NCI-H1105 treated with DMSO at 0.1 percent for 48 hours (cell line): Measurements from ENCODE around the gene IL24.

Experiments
- DNase-seq: peaks from one replicate; lab custom pipeline; 2025; lab: John Stamatoyannopoulos, UW

The IL24 gene

GRCh38 chr1:206880314-206880713 is 16.9 kb upstream of the IL24 start:
- no peak for DNase-seq

DNA sequence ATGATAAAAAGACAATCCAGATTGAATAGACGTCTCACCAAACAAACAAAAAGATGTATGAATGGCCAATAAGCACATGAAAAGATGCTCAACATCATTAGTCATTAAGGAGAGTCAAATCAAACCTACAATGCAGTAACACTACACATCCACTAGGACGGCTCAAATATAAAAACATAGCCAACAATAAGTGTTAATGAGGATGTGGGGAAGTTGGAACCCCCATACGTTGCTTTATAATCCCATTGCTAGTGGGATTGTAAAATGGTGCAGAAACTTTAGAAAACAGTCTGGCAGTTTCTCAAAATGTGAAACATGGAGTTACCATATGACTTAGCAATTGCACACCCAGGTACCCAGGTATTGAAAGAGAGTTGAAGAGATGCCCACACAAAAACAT is 14.7 kb upstream of the IL24 start:
- DNase-seq = no peak

GRCh38 chr1:206883160-206883559 is 14.1 kb upstream of the IL24 start:
- no peak for DNase-seq

DNA sequence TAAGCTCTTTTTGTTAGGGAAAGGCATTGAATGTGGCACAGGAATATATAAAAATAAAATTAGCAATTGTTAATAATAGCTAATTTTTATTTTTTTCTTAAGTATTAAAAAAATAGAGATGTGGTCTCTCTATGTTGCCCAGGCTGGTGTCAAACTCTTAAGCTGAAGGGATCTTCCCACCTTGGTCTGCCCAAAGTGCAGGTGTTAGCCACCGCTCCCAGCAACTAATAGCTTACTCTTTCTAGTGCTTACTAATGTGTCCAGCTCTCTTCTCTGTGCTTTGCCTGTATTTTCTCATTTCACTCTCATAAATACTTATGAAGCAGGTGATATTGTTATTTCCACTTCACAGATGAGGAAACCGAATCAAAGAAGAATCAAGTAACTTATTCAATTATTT is 13.4 kb upstream of the IL24 start:
- DNase-seq = no peak

GRCh38 chr1:206885341-206886060 is 11.7 kb upstream of the IL24 start:
- DNase-seq = no peak

DNA sequence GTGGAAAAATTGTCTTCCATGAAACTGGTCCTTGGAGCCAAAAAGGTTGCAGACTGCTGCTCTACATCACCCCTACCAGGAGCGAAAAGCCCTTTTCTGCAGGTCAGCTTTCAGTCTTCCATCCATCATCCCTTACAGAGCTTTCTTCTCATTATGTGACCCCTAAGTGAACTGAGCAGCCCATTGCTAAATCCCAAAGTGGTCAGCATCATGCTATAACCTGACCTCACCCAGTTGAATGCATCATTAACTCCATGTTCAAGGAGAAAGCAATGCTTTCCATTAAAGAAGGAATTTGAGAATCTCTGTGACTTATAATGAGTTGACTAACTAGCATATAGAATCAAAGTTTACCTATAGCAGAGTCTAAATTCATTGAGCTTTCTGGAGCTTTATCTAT is 10.4 kb upstream of the IL24 start:
- no peak for DNase-seq

- no peak for DNase-seq
Observed at GRCh38 chr1:206887701-206888100, 9.5 kb upstream of the IL24 start.

DNA sequence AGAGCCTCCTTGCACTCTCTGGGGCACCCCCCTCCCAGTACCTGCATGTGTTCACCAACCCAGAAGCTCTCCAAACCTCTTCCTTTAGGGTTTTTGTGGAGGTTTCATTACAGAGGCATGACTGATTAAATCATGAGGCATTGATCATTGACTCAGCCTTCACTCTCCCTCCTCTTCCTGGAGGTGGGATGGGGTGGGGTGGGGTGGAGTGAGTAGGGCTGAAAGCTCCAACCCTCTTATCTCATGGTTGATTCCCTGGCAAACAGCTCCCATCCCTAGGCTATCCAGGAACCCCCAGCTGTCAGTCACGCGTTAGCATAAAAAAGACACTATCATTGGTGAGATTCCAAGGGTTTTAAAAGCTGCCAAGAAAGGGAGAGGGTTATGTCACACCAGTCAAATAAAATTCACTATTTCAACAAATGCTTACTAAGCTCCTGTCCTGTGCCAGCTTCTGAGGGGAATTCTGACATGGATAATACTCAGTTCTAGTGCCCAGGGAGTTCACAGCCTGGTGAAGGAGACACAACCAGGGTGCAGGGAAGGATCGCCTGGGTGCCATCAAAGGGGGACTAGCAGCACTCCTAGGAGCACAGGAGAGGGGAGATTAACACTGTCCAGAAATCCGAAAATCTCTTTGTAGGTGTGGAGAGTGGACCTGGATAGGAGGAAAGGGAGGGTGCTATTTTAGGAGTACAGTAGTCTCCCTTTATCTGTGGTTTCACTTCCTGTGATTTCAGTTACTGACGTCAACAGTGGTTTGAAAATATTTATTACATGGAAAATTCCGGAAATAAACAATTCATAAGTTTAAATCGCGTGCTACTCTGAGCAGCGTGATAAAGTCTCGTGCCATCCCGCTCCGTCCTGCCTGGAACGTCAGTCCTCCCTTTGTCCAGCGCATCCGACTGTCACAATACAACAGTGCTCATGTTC is 6.8 kb upstream of the IL24 start:
- no peak for DNase-seq

DNA sequence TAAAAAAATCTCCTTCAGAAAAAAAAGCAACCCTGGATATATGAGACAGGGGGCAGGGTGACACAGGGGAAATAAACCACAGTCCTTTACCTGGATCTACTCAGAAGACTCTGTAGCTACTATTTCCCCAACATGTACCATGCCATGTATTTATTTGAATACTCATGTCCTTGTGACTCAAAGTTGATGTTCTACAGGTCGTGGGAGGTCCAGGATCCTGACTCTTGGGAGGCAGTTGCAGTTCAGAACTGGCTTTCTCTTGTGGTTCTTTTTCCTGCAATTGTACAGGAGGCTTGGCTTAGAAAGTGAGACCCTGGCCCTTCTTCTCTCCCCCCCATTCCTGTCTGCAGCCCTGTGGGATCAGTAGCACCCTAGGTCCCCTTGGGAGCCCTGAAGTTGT is 5.8 kb upstream of the IL24 start:
- no peak for DNase-seq

DNA sequence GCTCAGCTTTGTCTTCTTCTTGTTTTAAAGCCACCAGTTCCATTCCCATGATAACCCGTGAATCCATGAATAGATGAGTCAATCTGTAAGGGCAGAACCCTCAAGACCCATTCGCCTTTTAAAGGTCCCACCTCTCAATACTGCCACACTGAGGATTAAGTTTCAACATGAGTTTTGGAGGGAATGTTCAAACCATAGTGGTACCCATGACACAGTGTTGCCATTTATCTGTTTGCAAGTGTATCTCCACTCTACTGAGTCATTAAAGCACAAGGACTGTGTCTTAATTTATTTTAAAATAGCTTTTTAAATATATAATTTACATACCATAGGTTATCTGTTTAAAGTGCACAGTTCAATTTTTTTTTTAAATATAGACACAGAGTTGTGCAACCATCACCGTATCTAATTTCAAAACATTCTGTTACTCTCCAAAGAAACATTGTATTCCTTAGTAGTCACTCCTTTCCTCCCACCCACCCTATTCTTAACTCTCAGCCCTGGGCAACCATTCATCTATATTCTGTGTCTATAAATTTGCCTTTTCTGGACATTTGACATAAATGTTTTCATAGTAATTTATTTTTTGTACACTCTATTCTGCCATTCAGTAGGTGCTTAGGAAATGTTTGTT is 4.8 kb upstream of the IL24 start:
- DNase-seq = no peak

DNA sequence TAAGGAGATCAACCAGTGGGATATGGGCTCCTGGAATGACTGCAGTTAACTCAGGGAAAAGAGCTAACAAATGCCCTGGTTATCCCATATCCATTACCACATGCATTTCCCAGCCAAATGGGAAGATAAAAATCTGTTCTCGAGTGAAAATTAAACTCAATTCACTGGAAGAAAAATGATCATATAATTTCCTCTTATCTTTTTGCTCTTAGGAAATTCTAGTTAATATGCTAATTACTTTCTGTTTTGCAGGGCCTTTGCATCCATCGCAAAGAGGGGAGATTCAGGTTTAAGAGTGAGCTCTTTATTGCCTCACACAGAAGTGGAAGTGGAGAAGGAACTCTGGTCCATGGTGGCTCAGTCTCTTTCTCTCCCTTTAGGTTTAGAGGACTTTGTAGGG is 3.9 kb upstream of the IL24 start:
- DNase-seq = no peak

GRCh38 chr1:206895325-206895724 is 1.9 kb upstream of the IL24 start:
- peak; percentile 70 for DNase-seq

- peak; percentile 53 for DNase-seq
Observed at GRCh38 chr1:206895837-206896242, 1.4 kb upstream of the IL24 start.

DNA sequence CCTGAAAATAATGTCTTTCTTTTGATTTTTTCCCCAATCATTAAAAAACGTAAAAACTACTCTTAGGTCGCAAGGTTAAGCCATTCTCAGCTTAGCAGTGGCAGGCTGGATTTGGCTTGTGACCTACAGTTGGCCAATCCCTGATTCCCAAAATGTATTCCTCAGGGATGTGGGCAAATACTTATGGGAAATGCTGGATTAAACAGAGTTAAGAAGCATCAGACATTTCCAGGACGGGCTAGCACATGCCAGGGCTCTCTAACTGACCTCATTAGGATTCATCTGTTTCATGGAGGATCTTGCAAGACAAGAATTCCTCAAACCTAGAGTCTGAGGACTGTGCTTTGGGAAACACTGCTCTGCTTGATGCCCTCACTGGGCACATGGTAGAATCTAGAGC is 982 bp upstream of the IL24 start:
- no peak for DNase-seq

DNA sequence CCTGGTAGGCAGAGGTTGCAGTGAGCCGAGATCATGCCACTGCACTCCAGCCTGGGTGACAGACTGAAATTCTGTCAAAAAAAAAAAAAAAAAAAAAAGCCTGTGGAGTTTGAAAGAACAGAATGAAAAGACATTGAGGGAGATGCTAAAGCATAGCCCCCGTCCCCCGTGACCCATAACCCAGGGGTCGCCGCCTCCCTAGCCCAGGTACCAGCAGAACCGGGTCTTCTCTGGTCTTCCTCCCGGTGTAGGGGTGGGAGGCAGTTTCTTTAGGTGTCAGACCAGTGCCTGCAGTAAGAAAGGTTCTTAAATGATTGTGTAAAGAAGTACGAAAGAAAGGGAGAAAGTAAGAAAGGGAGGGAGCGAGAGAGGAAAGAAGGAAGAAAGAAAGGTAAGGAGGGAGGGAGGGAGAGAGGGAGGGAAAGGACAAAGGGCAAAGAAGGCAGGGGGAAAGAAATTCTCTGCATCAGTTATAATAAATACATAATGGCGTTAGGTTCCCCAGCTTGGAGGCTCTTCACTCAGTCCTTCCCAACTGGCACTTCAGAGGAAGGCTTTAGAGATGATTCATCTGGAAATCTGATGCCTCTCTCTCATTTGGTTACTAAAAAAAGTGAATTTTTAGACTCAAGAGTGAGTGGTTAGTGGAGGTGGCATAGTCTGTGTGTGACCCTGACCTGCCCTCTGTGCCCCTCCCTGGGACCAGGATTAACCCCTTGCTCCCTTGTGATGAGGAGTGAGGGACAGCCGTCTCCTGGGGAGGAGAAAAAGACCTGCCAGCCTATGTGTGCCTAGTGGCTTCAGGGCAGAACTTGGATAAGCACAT is 1.1 kb downstream of the IL24 start:
- DNase-seq = no peak

DNA sequence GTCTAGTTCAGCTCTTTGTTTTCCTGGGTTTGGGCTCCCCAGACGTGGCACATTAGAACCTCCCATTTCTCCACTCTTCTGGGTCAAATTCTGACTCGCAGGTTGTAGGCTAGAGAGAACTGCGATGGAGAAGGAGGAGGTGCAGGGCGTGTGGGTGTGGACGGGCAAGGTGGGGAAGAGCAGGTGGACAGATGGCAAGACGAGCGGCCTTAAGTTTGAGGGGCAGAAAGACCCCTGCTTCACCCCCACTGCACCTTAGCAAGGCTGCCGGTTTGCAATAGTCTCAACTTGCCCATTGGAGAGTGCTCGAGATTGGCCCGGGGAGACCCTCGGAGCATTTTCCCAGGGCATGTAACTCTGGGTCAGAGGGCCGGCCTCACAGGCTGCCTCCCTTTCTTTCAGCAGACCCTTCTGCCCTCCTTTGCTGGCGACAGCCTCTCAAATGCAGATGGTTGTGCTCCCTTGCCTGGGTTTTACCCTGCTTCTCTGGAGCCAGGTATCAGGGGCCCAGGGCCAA is 1.7 kb downstream of the IL24 start:
- no peak for DNase-seq

GRCh38 chr1:206899717-206900116 is 2.5 kb downstream of the IL24 start:
- DNase-seq = no peak

- DNase-seq = no peak
Observed at GRCh38 chr1:206900149-206900548, 2.9 kb downstream of the IL24 start.

DNA sequence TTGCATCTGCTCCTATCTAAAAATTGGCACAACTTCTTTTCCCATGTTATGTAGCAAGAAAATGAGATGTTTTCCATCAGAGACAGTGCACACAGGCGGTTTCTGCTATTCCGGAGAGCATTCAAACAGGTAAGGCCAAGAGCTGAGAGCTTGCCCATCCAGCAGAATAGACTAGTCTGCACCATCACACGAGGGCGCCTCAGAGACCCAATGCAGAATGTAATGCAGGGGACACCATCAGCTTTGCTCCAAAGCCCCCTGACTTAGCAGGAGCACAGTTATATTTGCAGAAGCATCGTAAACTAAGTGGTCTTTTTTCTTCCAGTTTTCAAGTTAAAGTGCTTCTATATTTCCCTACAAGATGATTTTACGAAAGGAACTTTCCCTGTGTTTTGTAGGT is 4.7 kb downstream of the IL24 start:
- DNase-seq = no peak

- DNase-seq = no peak
Observed at GRCh38 chr1:206902702-206903101, 5.5 kb downstream of the IL24 start.

- DNase-seq = no peak
Observed at GRCh38 chr1:206903687-206904086, 6.4 kb downstream of the IL24 start.
